ENCODE measurements around the gene NIN.

The NIN gene

GRCh38 chr14:50775357-50775756, 55.6 kb downstream of the NIN start:
- Histone ChIP-seq H3K9me3 (ENCODE audit: control insufficient read depth, insufficient read depth, low read length) (no peaks in the 10 kb centered on the region), H3K27me3 (ENCODE audit: control insufficient read depth, insufficient read depth, low read length) (no peaks in the 10 kb centered on the region), H3K27ac (ENCODE audit: low read length) (no peak overlapping the region), H3K4me3 (ENCODE audit: low read length) (no peak overlapping the region), H3K4me1 (ENCODE audit: control insufficient read depth, insufficient read depth, low read length) (no peaks in the 10 kb centered on the region), H3K36me3 (ENCODE audit: control insufficient read depth, insufficient read depth, low read length) (peaks cover 6% of the 10 kb centered on the region; the same call in 1 of the 2 replicates)
- WGBS (ENCODE audit: insufficient coverage, insufficient read length) = no CpG with 5 or more reads among the region's 2 CpGs
- DNase-seq (ENCODE audit: low read depth, low spot score) = no peak

GRCh38 chr14:50774542-50775267, 56.3 kb downstream of the NIN start:
- Histone ChIP-seq H3K27ac (ENCODE audit: low read length) (no peak overlapping the region), H3K27me3 (ENCODE audit: control insufficient read depth, insufficient read depth, low read length) (no peaks in the 10 kb centered on the region), H3K4me1 (ENCODE audit: control insufficient read depth, insufficient read depth, low read length) (no peaks in the 10 kb centered on the region), H3K4me3 (ENCODE audit: low read length) (no peak overlapping the region), H3K36me3 (ENCODE audit: control insufficient read depth, insufficient read depth, low read length) (peaks cover 6% of the 10 kb centered on the region; the same call in 1 of the 2 replicates), H3K9me3 (ENCODE audit: control insufficient read depth, insufficient read depth, low read length) (no peaks in the 10 kb centered on the region)
- WGBS (ENCODE audit: insufficient coverage, insufficient read length) = no CpG with 5 or more reads among the region's 8 CpGs
- no peak for DNase-seq (ENCODE audit: low read depth, low spot score)

GRCh38 chr14:50773632-50774541, 57.1 kb downstream of the NIN start:
- peaks cover 6% of the 10 kb centered on the region; the same call in 1 of the 2 replicates for H3K36me3 ChIP-seq (ENCODE audit: control insufficient read depth, insufficient read depth, low read length)
- H3K27ac ChIP-seq (ENCODE audit: low read length) = no peak overlapping the region
- no CpG with 5 or more reads among the region's 7 CpGs for WGBS (ENCODE audit: insufficient coverage, insufficient read length)
- no peaks in the 10 kb centered on the region for H3K27me3 ChIP-seq (ENCODE audit: control insufficient read depth, insufficient read depth, low read length)
- H3K9me3 ChIP-seq (ENCODE audit: control insufficient read depth, insufficient read depth, low read length) = no peaks in the 10 kb centered on the region
- H3K4me1 ChIP-seq (ENCODE audit: control insufficient read depth, insufficient read depth, low read length) = no peaks in the 10 kb centered on the region
- no peak overlapping the region for H3K4me3 ChIP-seq (ENCODE audit: low read length)
- DNase-seq (ENCODE audit: low read depth, low spot score) = peak; percentile 55

- Histone ChIP-seq H3K4me1 (ENCODE audit: control insufficient read depth, insufficient read depth, low read length) (no peaks in the 10 kb centered on the region), H3K9me3 (ENCODE audit: control insufficient read depth, insufficient read depth, low read length) (no peaks in the 10 kb centered on the region), H3K36me3 (ENCODE audit: control insufficient read depth, insufficient read depth, low read length) (peaks cover 6% of the 10 kb centered on the region; the same call in 1 of the 2 replicates), H3K27me3 (ENCODE audit: control insufficient read depth, insufficient read depth, low read length) (no peaks in the 10 kb centered on the region), H3K27ac (ENCODE audit: low read length) (no peak overlapping the region), H3K4me3 (ENCODE audit: low read length) (no peak overlapping the region)
- DNase-seq (ENCODE audit: low read depth, low spot score) = no peak
- no CpG with 5 or more reads among the region's 7 CpGs for WGBS (ENCODE audit: insufficient coverage, insufficient read length)
Observed at GRCh38 chr14:50772412-50772811, 58.5 kb downstream of the NIN start.

- no peaks in the 10 kb centered on the region for H3K4me1 ChIP-seq (ENCODE audit: control insufficient read depth, insufficient read depth, low read length)
- no peaks in the 10 kb centered on the region for H3K9me3 ChIP-seq (ENCODE audit: control insufficient read depth, insufficient read depth, low read length)
- H3K36me3 ChIP-seq (ENCODE audit: control insufficient read depth, insufficient read depth, low read length) = peaks cover 6% of the 10 kb centered on the region; the same call in 1 of the 2 replicates
- H3K4me3 ChIP-seq (ENCODE audit: low read length) = no peak overlapping the region
- no peak overlapping the region for H3K27ac ChIP-seq (ENCODE audit: low read length)
- DNase-seq (ENCODE audit: low read depth, low spot score) = no peak
- H3K27me3 ChIP-seq (ENCODE audit: control insufficient read depth, insufficient read depth, low read length) = no peaks in the 10 kb centered on the region
- no CpG with 5 or more reads among the region's 8 CpGs for WGBS (ENCODE audit: insufficient coverage, insufficient read length)
Observed at GRCh38 chr14:50770586-50770985, 60.4 kb downstream of the NIN start.

- H3K36me3 ChIP-seq (ENCODE audit: control insufficient read depth, insufficient read depth, low read length) = peaks cover 6% of the 10 kb centered on the region; the same call in 1 of the 2 replicates
- H3K4me1 ChIP-seq (ENCODE audit: control insufficient read depth, insufficient read depth, low read length) = no peaks in the 10 kb centered on the region
- H3K27ac ChIP-seq (ENCODE audit: low read length) = no peak overlapping the region
- no CpG with 5 or more reads among the region's 13 CpGs for WGBS (ENCODE audit: insufficient coverage, insufficient read length)
- H3K27me3 ChIP-seq (ENCODE audit: control insufficient read depth, insufficient read depth, low read length) = no peaks in the 10 kb centered on the region
- H3K9me3 ChIP-seq (ENCODE audit: control insufficient read depth, insufficient read depth, low read length) = no peaks in the 10 kb centered on the region
- DNase-seq (ENCODE audit: low read depth, low spot score) = no peak
- no peak overlapping the region for H3K4me3 ChIP-seq (ENCODE audit: low read length)
Observed at GRCh38 chr14:50769863-50770500, 61.0 kb downstream of the NIN start.

- Histone ChIP-seq H3K36me3 (ENCODE audit: control insufficient read depth, insufficient read depth, low read length) (peaks cover 6% of the 10 kb centered on the region; the same call in 1 of the 2 replicates), H3K27me3 (ENCODE audit: control insufficient read depth, insufficient read depth, low read length) (no peaks in the 10 kb centered on the region), H3K27ac (ENCODE audit: low read length) (no peak overlapping the region), H3K4me3 (ENCODE audit: low read length) (no peak overlapping the region), H3K9me3 (ENCODE audit: control insufficient read depth, insufficient read depth, low read length) (no peaks in the 10 kb centered on the region), H3K4me1 (ENCODE audit: control insufficient read depth, insufficient read depth, low read length) (no peaks in the 10 kb centered on the region)
- no CpG with 5 or more reads among the region's 3 CpGs for WGBS (ENCODE audit: insufficient coverage, insufficient read length)
- no peak for DNase-seq (ENCODE audit: low read depth, low spot score)
Observed at GRCh38 chr14:50768680-50769079, 62.3 kb downstream of the NIN start.

- Histone ChIP-seq H3K27me3 (ENCODE audit: control insufficient read depth, insufficient read depth, low read length) (no peaks in the 10 kb centered on the region), H3K4me1 (ENCODE audit: control insufficient read depth, insufficient read depth, low read length) (no peaks in the 10 kb centered on the region), H3K27ac (ENCODE audit: low read length) (no peak overlapping the region), H3K9me3 (ENCODE audit: control insufficient read depth, insufficient read depth, low read length) (no peaks in the 10 kb centered on the region), H3K36me3 (ENCODE audit: control insufficient read depth, insufficient read depth, low read length) (peaks cover 6% of the 10 kb centered on the region; the same call in 1 of the 2 replicates), H3K4me3 (ENCODE audit: low read length) (no peak overlapping the region)
- DNase-seq (ENCODE audit: low read depth, low spot score) = no peak
- no CpG with 5 or more reads among the region's 6 CpGs for WGBS (ENCODE audit: insufficient coverage, insufficient read length)
Observed at GRCh38 chr14:50766338-50766886, 64.5 kb downstream of the NIN start.

- Histone ChIP-seq H3K4me1 (ENCODE audit: control insufficient read depth, insufficient read depth, low read length) (no peaks in the 10 kb centered on the region), H3K4me3 (ENCODE audit: low read length) (no peak overlapping the region), H3K36me3 (ENCODE audit: control insufficient read depth, insufficient read depth, low read length) (peaks cover 2% of the 10 kb centered on the region; the same call in 1 of the 2 replicates), H3K27me3 (ENCODE audit: control insufficient read depth, insufficient read depth, low read length) (no peaks in the 10 kb centered on the region), H3K9me3 (ENCODE audit: control insufficient read depth, insufficient read depth, low read length) (no peaks in the 10 kb centered on the region), H3K27ac (ENCODE audit: low read length) (no peak overlapping the region)
- WGBS (ENCODE audit: insufficient coverage, insufficient read length) = no CpG with 5 or more reads among the region's 12 CpGs
- DNase-seq (ENCODE audit: low read depth, low spot score) = no peak
Observed at GRCh38 chr14:50763382-50764007, 67.5 kb downstream of the NIN start.
